Ascending aorta (tissue), 2 donors: Measurements from ENCODE around the gene HGFAC. TPM values are rescaled to one million over a fixed set of nuclear protein-coding genes. Genes with fewer than 3 reads are reported as not detected.

Source experiments
- DNase-seq, 2 donors: peaks; one replicate each; pipeline ENCODE4 v3.0.0-alpha.2; 2019; ENCODE audit warnings: low spot score in 2 of 2
- H3K27ac ChIP-seq, 2 donors: fragments of 200-600 bp; sonication (generic); one replicate each; pipeline ENCODE4 v1.5.1; 2016 to 2017; ENCODE audit warnings: mild to moderate bottlenecking in 1 of 2
- H3K27me3 ChIP-seq: fragments of 200-600 bp; sonication (generic); one replicate; pipeline ENCODE4 v1.5.1; 2017
- H3K36me3 ChIP-seq, 2 donors: fragments of 200-600 bp; sonication (generic); one replicate each; pipeline ENCODE4 v1.5.1; 2016
- H3K4me1 ChIP-seq, 2 donors: fragments of 200-600 bp; sonication (generic); one replicate each; pipeline ENCODE4 v1.5.1; 2016 to 2017; ENCODE audit warnings: mild to moderate bottlenecking in 1 of 2
- H3K4me3 ChIP-seq, 2 donors: fragments of 200-600 bp; sonication (generic); one replicate each; pipeline ENCODE4 v1.5.1; 2016 to 2017; ENCODE audit warnings: mild to moderate bottlenecking in 1 of 2
- H3K9me3 ChIP-seq, 2 donors: fragments of 200-600 bp; sonication (generic); one replicate each; pipeline ENCODE4 v1.5.1; 2016
- intact Hi-C: fragments of 100-400 bp; cut with DNase I; formaldehyde crosslinking; loops from one replicate; pipeline ENCODE4 v1.15.1; 2023
- total RNA-seq: library from RNA; depleted of rRNA; stranded (reverse); fragments of >200 nt; gene quantifications from one replicate; pipeline ENCODE4 v1.1.0, GENCODE V29; 2016
- TF ChIP-seq, protein P1 (sequence below), 3 experiments: fragments of 200-600 bp in 2 of 3; fragments of 450-650 bp in 1 of 3; sonication (generic) in 2 of 3; IDR thresholded peaks; one replicate each; pipeline ENCODE4 v1.5.1; 2016 to 2019; ENCODE audit warnings: antibody characterized with exemption in 3 of 3, mild to moderate bottlenecking in 1 of 3, moderate library complexity in 1 of 3

The HGFAC gene
- total RNA-seq, 1 donor from 2014 or later: 2.2 TPM

DNA sequence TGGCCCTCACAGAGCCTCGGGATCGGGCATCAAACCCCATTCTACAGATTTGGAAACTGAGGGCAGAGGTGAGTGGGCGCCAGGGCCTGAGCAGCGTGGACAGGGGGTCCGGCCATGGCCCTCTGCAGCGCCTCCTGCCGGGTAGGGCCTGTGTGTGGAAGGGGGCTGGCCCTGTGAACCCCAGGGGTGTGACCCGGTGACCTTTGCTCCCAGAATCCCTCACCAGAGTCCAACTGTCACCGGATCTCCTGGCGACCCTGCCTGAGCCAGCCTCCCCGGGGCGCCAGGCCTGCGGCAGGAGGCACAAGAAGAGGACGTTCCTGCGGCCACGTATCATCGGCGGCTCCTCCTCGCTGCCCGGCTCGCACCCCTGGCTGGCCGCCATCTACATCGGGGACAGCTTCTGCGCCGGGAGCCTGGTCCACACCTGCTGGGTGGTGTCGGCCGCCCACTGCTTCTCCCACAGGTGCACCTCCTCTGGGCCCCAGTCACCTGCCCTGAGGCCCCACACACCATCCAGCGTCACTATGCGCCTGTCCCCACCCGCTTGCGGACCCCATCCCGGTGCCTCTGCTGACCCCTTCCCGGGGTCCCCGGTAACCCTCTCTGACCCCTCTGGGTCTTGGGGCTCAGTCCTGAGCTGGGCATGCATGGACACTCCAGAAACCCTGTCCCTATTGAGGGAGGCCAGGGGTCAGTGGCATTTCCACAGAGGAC lies 4.2 kb downstream of the HGFAC start:
- no peaks in the 10 kb centered on the region for H3K9me3 ChIP-seq
- intact Hi-C loops: loop anchor here (10.0 kb wide), 1 partner anchor 341 kb away; no protein-coding TSS in a partner anchor
- TF ChIP-seq, protein P1, sequence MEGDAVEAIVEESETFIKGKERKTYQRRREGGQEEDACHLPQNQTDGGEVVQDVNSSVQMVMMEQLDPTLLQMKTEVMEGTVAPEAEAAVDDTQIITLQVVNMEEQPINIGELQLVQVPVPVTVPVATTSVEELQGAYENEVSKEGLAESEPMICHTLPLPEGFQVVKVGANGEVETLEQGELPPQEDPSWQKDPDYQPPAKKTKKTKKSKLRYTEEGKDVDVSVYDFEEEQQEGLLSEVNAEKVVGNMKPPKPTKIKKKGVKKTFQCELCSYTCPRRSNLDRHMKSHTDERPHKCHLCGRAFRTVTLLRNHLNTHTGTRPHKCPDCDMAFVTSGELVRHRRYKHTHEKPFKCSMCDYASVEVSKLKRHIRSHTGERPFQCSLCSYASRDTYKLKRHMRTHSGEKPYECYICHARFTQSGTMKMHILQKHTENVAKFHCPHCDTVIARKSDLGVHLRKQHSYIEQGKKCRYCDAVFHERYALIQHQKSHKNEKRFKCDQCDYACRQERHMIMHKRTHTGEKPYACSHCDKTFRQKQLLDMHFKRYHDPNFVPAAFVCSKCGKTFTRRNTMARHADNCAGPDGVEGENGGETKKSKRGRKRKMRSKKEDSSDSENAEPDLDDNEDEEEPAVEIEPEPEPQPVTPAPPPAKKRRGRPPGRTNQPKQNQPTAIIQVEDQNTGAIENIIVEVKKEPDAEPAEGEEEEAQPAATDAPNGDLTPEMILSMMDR (IDR thresholded peaks at IDR 0.05): no peak
- DNase-seq: no peak
- H3K36me3 ChIP-seq: no peaks in the 10 kb centered on the region
- no peak overlapping the region for H3K4me3 ChIP-seq
- no peak overlapping the region for H3K27ac ChIP-seq
- H3K4me1 ChIP-seq: peaks cover 0 to 3% of the 10 kb centered on the region in 2 donors
- H3K27me3 ChIP-seq: no peaks in the 10 kb centered on the region

DNA sequence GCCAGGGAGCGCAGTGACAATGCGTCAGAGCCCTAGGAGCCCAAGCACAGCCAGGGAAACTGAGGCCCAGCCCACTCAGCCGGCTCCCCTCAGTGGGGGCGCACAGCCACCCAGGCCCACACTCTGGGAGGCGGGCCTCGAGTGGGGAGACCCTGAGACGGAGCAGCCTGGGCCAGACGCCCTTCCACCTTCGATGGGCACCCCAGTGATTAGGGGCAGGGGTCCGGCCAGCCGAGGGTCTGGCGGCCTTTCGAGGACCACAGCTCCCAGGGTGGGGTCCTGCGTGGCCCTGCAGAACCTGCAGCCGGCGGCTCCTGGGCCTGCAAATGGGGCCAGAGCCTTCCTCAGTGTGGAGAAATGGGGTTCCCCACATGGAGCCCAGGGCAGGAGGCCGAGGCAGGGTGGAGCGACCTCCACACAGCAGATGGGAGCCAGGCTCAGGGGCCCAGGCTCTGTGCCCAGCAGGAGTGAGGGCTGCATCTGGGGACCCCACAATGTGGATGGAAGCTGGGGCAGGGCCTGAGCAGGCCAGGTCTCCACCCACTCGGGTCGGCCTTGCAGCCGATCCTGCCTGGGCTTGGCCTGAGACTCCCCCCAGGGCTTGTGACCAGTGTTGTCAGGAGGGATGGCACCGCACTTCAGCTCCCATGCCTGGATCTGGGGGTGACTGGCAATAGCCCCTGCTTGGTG lies 5.0 kb downstream of the HGFAC start:
- Histone ChIP-seq H3K36me3 (no peaks in the 10 kb centered on the region), H3K9me3 (no peaks in the 10 kb centered on the region), H3K27me3 (no peaks in the 10 kb centered on the region), H3K4me1 (peaks cover 0 to 7% of the 10 kb centered on the region in 2 donors), H3K27ac (no peak overlapping the region), H3K4me3 (no peak overlapping the region)
- DNase-seq: no peak
- intact Hi-C loops: loop anchor here (10.0 kb wide), 1 partner anchor 342 kb away; no protein-coding TSS in a partner anchor
- TF ChIP-seq, protein P1 (IDR thresholded peaks at IDR 0.05): no peak

DNA sequence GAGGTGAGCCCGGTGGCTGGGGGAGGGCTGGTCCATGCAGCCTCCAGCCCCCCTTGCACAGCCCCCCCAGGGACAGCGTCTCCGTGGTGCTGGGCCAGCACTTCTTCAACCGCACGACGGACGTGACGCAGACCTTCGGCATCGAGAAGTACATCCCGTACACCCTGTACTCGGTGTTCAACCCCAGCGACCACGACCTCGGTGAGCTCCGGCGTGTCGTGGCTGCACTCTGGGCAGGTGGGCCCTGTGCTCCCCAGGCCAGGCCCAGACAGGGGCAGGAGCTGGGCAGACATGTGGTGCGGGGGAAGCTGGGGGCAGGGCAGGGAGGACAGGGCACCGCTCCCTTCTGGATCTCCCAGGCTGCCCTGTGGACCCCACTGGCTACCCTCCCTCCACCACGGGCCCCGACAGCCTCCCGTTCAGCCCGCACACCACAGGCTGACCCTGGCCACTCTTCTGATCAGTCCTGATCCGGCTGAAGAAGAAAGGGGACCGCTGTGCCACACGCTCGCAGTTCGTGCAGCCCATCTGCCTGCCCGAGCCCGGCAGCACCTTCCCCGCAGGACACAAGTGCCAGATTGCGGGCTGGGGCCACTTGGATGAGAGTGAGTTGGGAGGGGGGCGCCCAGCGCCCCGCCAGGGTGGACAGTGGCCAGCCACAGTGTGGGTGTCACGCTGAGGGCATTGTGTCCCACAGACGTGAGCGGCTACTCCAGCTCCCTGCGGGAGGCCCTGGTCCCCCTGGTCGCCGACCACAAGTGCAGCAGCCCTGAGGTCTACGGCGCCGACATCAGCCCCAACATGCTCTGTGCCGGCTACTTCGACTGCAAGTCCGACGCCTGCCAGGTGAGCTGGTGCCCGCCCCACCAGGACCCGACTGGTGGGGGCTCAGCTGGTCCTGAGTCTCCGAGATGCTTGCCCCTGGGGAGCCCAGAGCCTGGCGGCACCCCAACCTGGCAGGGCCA lies 5.9 kb downstream of the HGFAC start:
- DNase-seq: no peak
- no peaks in the 10 kb centered on the region for H3K9me3 ChIP-seq
- TF ChIP-seq, protein P1 (IDR thresholded peaks at IDR 0.05): no peak
- H3K36me3 ChIP-seq: no peaks in the 10 kb centered on the region
- peaks cover 0 to 13% of the 10 kb centered on the region in 2 donors for H3K4me1 ChIP-seq
- H3K4me3 ChIP-seq: no peak overlapping the region
- intact Hi-C loops: loop anchor here (10.0 kb wide), 1 partner anchor 343 kb away; no protein-coding TSS in a partner anchor
- no peaks in the 10 kb centered on the region for H3K27me3 ChIP-seq
- no peak overlapping the region for H3K27ac ChIP-seq

DNA sequence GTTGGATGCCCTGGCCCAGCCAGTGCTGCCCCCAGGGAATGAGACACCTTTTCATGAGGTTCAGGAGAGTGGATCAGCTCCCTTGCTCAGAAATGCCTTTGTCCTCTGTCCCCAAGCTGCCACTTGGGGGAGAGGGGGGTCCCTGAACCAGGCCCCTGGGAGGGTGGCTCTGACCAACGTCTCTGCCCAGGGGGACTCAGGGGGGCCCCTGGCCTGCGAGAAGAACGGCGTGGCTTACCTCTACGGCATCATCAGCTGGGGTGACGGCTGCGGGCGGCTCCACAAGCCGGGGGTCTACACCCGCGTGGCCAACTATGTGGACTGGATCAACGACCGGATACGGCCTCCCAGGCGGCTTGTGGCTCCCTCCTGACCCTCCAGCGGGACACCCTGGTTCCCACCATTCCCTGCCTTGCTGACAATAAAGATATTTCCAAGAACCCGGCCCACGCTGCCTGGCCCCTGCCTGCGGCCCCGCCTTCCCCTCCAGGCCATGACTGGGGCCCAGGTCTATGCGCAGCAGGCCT lies 7.3 kb downstream of the HGFAC start:
- H3K4me3 ChIP-seq: no peak overlapping the region
- TF ChIP-seq, protein P1 (IDR thresholded peaks at IDR 0.05): no peak
- no peaks in the 10 kb centered on the region for H3K27me3 ChIP-seq
- no peak for DNase-seq
- intact Hi-C loops: loop anchor here (10.0 kb wide), 1 partner anchor 344 kb away; no protein-coding TSS in a partner anchor
- no peaks in the 10 kb centered on the region for H3K36me3 ChIP-seq
- H3K4me1 ChIP-seq: peaks cover 0 to 10% of the 10 kb centered on the region in 2 donors
- H3K27ac ChIP-seq: no peak overlapping the region
- no peaks in the 10 kb centered on the region for H3K9me3 ChIP-seq
